ENCODE results near the gene ANKHD1.

ANKHD1 gene

GRCh38 chr5:140372971-140373487, 28.6 kb upstream of the ANKHD1 start:
- Histone ChIP-seq H4K20me1 (ENCODE audit: insufficient read depth, low read length, poor library complexity, severe bottlenecking) (no peaks in the 10 kb centered on the region), H3K4me2 (ENCODE audit: low read depth, low read length, poor library complexity, severe bottlenecking) (peak overlapping the region; percentile 12), H3K9me2 (replicated peaks; ENCODE audit: low read depth, low read length) (no peaks in the 10 kb centered on the region), H3K79me2 (ENCODE audit: insufficient read depth, low read length) (no peaks in the 10 kb centered on the region), H3K36me3 (ENCODE audit: insufficient read depth, low read length) (no peaks in the 10 kb centered on the region), H3K9ac (ENCODE audit: low read depth, low read length, poor library complexity, severe bottlenecking) (no peak overlapping the region), H3K4me1 (ENCODE audit: insufficient read depth, low read length, poor library complexity, severe bottlenecking) (no peaks in the 10 kb centered on the region), H2AFZ (ENCODE audit: low read length) (peak overlapping the region; percentile 64), H3K4me3 (ENCODE audit: low read length, poor library complexity, severe bottlenecking) (no peak overlapping the region), H3F3A (ENCODE audit: low read depth) (no peaks in the 10 kb centered on the region), H3K9me3 (ENCODE audit: insufficient read depth, low read depth, low read length) (no peaks in the 10 kb centered on the region), H3K27me3 (ENCODE audit: insufficient read depth, low read length, poor library complexity, severe bottlenecking) (no peaks in the 10 kb centered on the region)
- TF ChIP-seq CTCF (conservative IDR thresholded peaks at IDR 0.05; ENCODE audit: low read length): peak; percentile 90
- TF ChIP-seq EZH2phosphoT487 (IDR thresholded peaks at IDR 0.05; ENCODE audit: borderline replicate concordance): no peak

GRCh38 chr5:140381351-140381750, 20.3 kb upstream of the ANKHD1 start:
- TF ChIP-seq CTCF (conservative IDR thresholded peaks at IDR 0.05; ENCODE audit: low read length) (no peak), EZH2phosphoT487 (IDR thresholded peaks at IDR 0.05; ENCODE audit: borderline replicate concordance) (no peak)
- Histone ChIP-seq H3K4me2 (ENCODE audit: low read depth, low read length, poor library complexity, severe bottlenecking) (no peak overlapping the region), H3K4me1 (ENCODE audit: insufficient read depth, low read length, poor library complexity, severe bottlenecking) (peaks cover 4% of the 10 kb centered on the region), H3F3A (ENCODE audit: low read depth) (no peaks in the 10 kb centered on the region), H3K9ac (ENCODE audit: low read depth, low read length, poor library complexity, severe bottlenecking) (no peak overlapping the region), H3K79me2 (ENCODE audit: insufficient read depth, low read length) (no peaks in the 10 kb centered on the region), H3K4me3 (ENCODE audit: low read length, poor library complexity, severe bottlenecking) (no peak overlapping the region), H3K27me3 (ENCODE audit: insufficient read depth, low read length, poor library complexity, severe bottlenecking) (no peaks in the 10 kb centered on the region), H3K9me3 (ENCODE audit: insufficient read depth, low read depth, low read length) (no peaks in the 10 kb centered on the region), H3K9me2 (replicated peaks; ENCODE audit: low read depth, low read length) (no peaks in the 10 kb centered on the region), H3K36me3 (ENCODE audit: insufficient read depth, low read length) (no peaks in the 10 kb centered on the region), H2AFZ (ENCODE audit: low read length) (no peak overlapping the region), H4K20me1 (ENCODE audit: insufficient read depth, low read length, poor library complexity, severe bottlenecking) (no peaks in the 10 kb centered on the region)

DNA sequence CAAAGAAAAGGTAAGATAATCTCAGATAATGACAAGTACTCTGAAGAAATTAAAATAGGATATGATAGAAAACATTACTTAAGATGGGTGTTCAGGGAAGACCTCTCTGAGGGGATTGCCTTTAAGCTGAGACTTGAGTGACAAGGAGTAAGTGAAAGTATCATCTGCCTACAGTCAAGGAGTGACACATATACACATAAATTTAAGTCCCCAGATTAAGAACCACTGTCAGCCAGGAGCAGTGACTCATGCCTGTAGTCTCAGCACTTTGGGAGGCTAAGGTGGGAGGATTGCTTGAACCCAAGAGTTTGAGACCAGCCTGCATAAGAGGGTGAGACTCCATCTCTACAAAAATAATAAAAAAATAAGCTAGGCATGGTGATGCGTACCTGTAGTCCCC, 19.7 kb upstream of the ANKHD1 start:
- Histone ChIP-seq H4K20me1 (ENCODE audit: insufficient read depth, low read length, poor library complexity, severe bottlenecking) (no peaks in the 10 kb centered on the region), H3F3A (ENCODE audit: low read depth) (no peaks in the 10 kb centered on the region), H3K4me2 (ENCODE audit: low read depth, low read length, poor library complexity, severe bottlenecking) (no peak overlapping the region), H3K9me2 (replicated peaks; ENCODE audit: low read depth, low read length) (no peaks in the 10 kb centered on the region), H3K9ac (ENCODE audit: low read depth, low read length, poor library complexity, severe bottlenecking) (no peak overlapping the region), H3K79me2 (ENCODE audit: insufficient read depth, low read length) (no peaks in the 10 kb centered on the region), H3K36me3 (ENCODE audit: insufficient read depth, low read length) (no peaks in the 10 kb centered on the region), H3K9me3 (ENCODE audit: insufficient read depth, low read depth, low read length) (no peaks in the 10 kb centered on the region), H2AFZ (ENCODE audit: low read length) (no peak overlapping the region), H3K4me1 (ENCODE audit: insufficient read depth, low read length, poor library complexity, severe bottlenecking) (peaks cover 4% of the 10 kb centered on the region), H3K27me3 (ENCODE audit: insufficient read depth, low read length, poor library complexity, severe bottlenecking) (no peaks in the 10 kb centered on the region), H3K4me3 (ENCODE audit: low read length, poor library complexity, severe bottlenecking) (no peak overlapping the region)
- TF ChIP-seq CTCF (conservative IDR thresholded peaks at IDR 0.05; ENCODE audit: low read length) (no peak), EZH2phosphoT487 (IDR thresholded peaks at IDR 0.05; ENCODE audit: borderline replicate concordance) (no peak)

All from Loucy (cell line).